GM23338 (cell line): ENCODE data around the gene RAB39A. TPM values are rescaled to one million over a fixed set of nuclear protein-coding genes. Genes with fewer than 3 reads are reported as not detected.

Experiments
- ATAC-seq: fragments of 200-7000 bp; cut with Tn5 transposase; 3 replicates; pipeline ENCODE4 v1.9.1; 2020
- DNase-seq: peaks from one replicate; pipeline ENCODE4 v3.0.0-alpha.2; 2015; ENCODE audit warnings: low spot score
- H2AFZ ChIP-seq: fragments of 200-600 bp; sonication (generic); 2 replicates; pipeline ENCODE4 v1.8.0; 2016; ENCODE audit warnings: antibody characterized with exemption, mild to moderate bottlenecking, moderate library complexity
- H3F3A ChIP-seq: fragments of 200-600 bp; sonication (generic); replicated peaks from 2 replicates; pipeline ENCODE4 v1.8.0; 2017; ENCODE audit warnings: antibody characterized with exemption, mixed run types, low read depth
- H3K27ac ChIP-seq: fragments of 200-600 bp; sonication (generic); 2 replicates; pipeline ENCODE4 v1.6.1; 2016; ENCODE audit warnings: low read depth
- H3K27me3 ChIP-seq: fragments of 200-600 bp; sonication (generic); 2 replicates; pipeline ENCODE4 v1.8.0; 2016; ENCODE audit warnings: mild to moderate bottlenecking, mixed run types, moderate library complexity; ENCODE audit not compliant: insufficient read depth
- H3K36me3 ChIP-seq: fragments of 200-600 bp; sonication (generic); 2 replicates; pipeline ENCODE4 v1.8.0; 2016; ENCODE audit warnings: mild to moderate bottlenecking; ENCODE audit not compliant: insufficient read depth
- H3K4me1 ChIP-seq: fragments of 200-600 bp; sonication (generic); 2 replicates; pipeline ENCODE4 v1.8.0; 2016; ENCODE audit warnings: mild to moderate bottlenecking, moderate library complexity; ENCODE audit not compliant: insufficient read depth
- H3K4me2 ChIP-seq: fragments of 200-600 bp; sonication (generic); 2 replicates; pipeline ENCODE4 v1.7.1; 2017; ENCODE audit warnings: mixed run types
- H3K4me3 ChIP-seq: fragments of 200-600 bp; sonication (generic); 2 replicates; pipeline ENCODE4 v1.6.1; 2016; ENCODE audit warnings: mixed run types
- H3K79me2 ChIP-seq: fragments of 200-600 bp; sonication (generic); replicated peaks from 2 replicates; pipeline ENCODE4 v1.8.0; 2017; ENCODE audit warnings: mild to moderate bottlenecking; ENCODE audit not compliant: insufficient read depth
- H3K9me2 ChIP-seq: fragments of 200-600 bp; sonication (generic); 2 replicates; pipeline ENCODE4 v1.8.0; 2017; ENCODE audit not compliant: insufficient read depth
- H4K20me1 ChIP-seq: fragments of 200-600 bp; sonication (generic); replicated peaks from 2 replicates; pipeline ENCODE4 v1.8.0; 2017; ENCODE audit warnings: mild to moderate bottlenecking; ENCODE audit not compliant: insufficient read depth
- H3K27ac Mint-ChIP-seq: 2 replicates; pipeline ENCODE4 v1.8.0; 2020; ENCODE audit warnings: inconsistent platforms, mild to moderate bottlenecking, moderate library complexity, mixed read lengths
- H3K27me3 Mint-ChIP-seq: 3 replicates; pipeline ENCODE4 v1.8.0; 2022; ENCODE audit warnings: low read depth, mild to moderate bottlenecking, moderate library complexity, mixed read lengths, inconsistent platforms; ENCODE audit not compliant: insufficient read depth, poor library complexity
- H3K36me3 Mint-ChIP-seq: 3 replicates; pipeline ENCODE4 v1.8.0; 2021; ENCODE audit warnings: low read depth, mild to moderate bottlenecking, inconsistent platforms, moderate library complexity, mixed read lengths
- H3K4me1 Mint-ChIP-seq: 3 replicates; pipeline ENCODE4 v1.8.0; 2020; ENCODE audit warnings: mild to moderate bottlenecking, inconsistent platforms, mixed read lengths
- H3K4me3 Mint-ChIP-seq: 3 replicates; pipeline ENCODE4 v1.8.0; 2021; ENCODE audit warnings: moderate library complexity, mild to moderate bottlenecking, inconsistent platforms, mixed read lengths
- H3K9me3 Mint-ChIP-seq: 3 replicates; pipeline ENCODE4 v1.8.0; 2020; ENCODE audit warnings: moderate library complexity, mild to moderate bottlenecking, inconsistent platforms, mixed read lengths
- JUNB ChIP-seq: IDR thresholded peaks from one replicate; pipeline ENCODE4 v1.6.1; 2016; ENCODE audit warnings: antibody characterized with exemption; ENCODE audit not compliant: unreplicated experiment
- REST ChIP-seq: IDR thresholded peaks from one replicate; pipeline ENCODE4 v1.6.1; 2018; ENCODE audit warnings: antibody characterized with exemption; ENCODE audit not compliant: unreplicated experiment
- ZNF114 ChIP-seq: fragments of 250-450 bp; sonication (Bioruptor Pico); IDR thresholded peaks from 2 replicates; pipeline ENCODE4 v1.5.0; 2020; ENCODE audit warnings: mild to moderate bottlenecking, moderate library complexity
- ZNF462 ChIP-seq: fragments of 250-450 bp; sonication (Bioruptor Pico); IDR thresholded peaks from 2 replicates; pipeline ENCODE4 v1.5.0; 2020; ENCODE audit warnings: mild to moderate bottlenecking, moderate library complexity
- polyA plus RNA-seq: library from polyadenylated mRNA; unstranded; fragments of >200 nt; fragmentation: Nextera tagmentation; extraction: Ambion mirVana; gene quantifications from 2 replicates; pipeline ENCODE4 v1.2.1, GENCODE V29; 2016
- total RNA-seq: library from RNA; depleted of rRNA; stranded (reverse); fragments of >200 nt; shearing (Covaris generic); gene quantifications from 2 replicates; pipeline ENCODE4 v1.2.3, GENCODE V29; 2014; rRNA removed

Gene RAB39A
- total and polyA plus RNA-seq, 2 experiments from 2014 or later: 4.5 to 26.3 TPM

- H4K20me1 ChIP-seq: peaks cover 16% of the 10 kb centered on the region
Measured at GRCh38 chr11:108012139-108012725, 84.0 kb downstream of the RAB39A start.

More at GRCh38 chr11:108012139-108012725, 84.0 kb downstream of the RAB39A start:
- H3K4me2 ChIP-seq: no peak overlapping the region
- no peaks in the 10 kb centered on the region for H3K27me3 ChIP-seq
- H3K27ac ChIP-seq: no peak overlapping the region
- H3K9me3 Mint-ChIP-seq: no peaks in the 10 kb centered on the region
- no peak for ATAC-seq
- H3K27me3 Mint-ChIP-seq: peaks cover 4% of the 10 kb centered on the region
- no peaks in the 10 kb centered on the region for H3K36me3 Mint-ChIP-seq
- H3K9me2 ChIP-seq: no peaks in the 10 kb centered on the region
- peaks cover 26% of the 10 kb centered on the region for H3K4me1 ChIP-seq
- peaks cover 16% of the 10 kb centered on the region for H3K4me1 Mint-ChIP-seq
- H3K4me3 Mint-ChIP-seq: no peak overlapping the region
- no peak overlapping the region for H3K4me3 ChIP-seq
- no peak overlapping the region for H2AFZ ChIP-seq
- H3K27ac Mint-ChIP-seq: no peak overlapping the region
- TF ChIP-seq ZNF114 (CRISPR knock-in tag): no peak
- no peak for TF ChIP-seq JUNB
- TF ChIP-seq REST: no peak
- TF ChIP-seq ZNF462 (CRISPR knock-in tag): no peak
- H3K36me3 ChIP-seq: no peaks in the 10 kb centered on the region
- no peak for DNase-seq
- peaks cover 84% of the 10 kb centered on the region for H3K79me2 ChIP-seq
- no peaks in the 10 kb centered on the region for H3F3A ChIP-seq

Other genes starting within 250 kb of the RAB39A start
- not detected in 2 replicates for gene SLN, start 216.4 kb upstream of the RAB39A start, total RNA-seq
- not detected in 2 replicates for gene SLN, start 216.4 kb upstream of the RAB39A start, polyA plus RNA-seq
- 28.9 and 32.5 TPM in 2 replicates for gene SLC35F2, start 69.7 kb upstream of the RAB39A start, total RNA-seq
- gene SLC35F2, start 69.7 kb upstream of the RAB39A start, polyA plus RNA-seq: 21.3 and 25.2 TPM in 2 replicates
- 23.2 and 26.0 TPM in 2 replicates for gene CUL5, start 80.5 kb downstream of the RAB39A start, total RNA-seq
- gene CUL5, start 80.5 kb downstream of the RAB39A start, polyA plus RNA-seq: 31.5 and 40.9 TPM in 2 replicates
- 53.6 and 128 TPM in 2 replicates for gene ACAT1, start 193.1 kb downstream of the RAB39A start, total RNA-seq
- gene ACAT1, start 193.1 kb downstream of the RAB39A start, polyA plus RNA-seq: 41.9 and 43.9 TPM in 2 replicates